Erythroblast (primary cell): ENCODE data around the gene SFMBT2.

Source experiments
- GATA1 ChIP-seq: IDR thresholded peaks from 2 replicates; pipeline ENCODE4 v1.6.1; 2011; ENCODE audit warnings: low read depth, mild to moderate bottlenecking, control low read depth, low read length, moderate library complexity
- POLR2A ChIP-seq: IDR thresholded peaks from 2 replicates; pipeline ENCODE4 v1.6.1; 2011; ENCODE audit warnings: mild to moderate bottlenecking, low read length

- TF ChIP-seq POLR2A (no peak), GATA1 (no peak)
These were observed 151.8 kb downstream of the SFMBT2 start for GRCh38 chr10:7258948-7259523.
